Fibroblast of villous mesenchyme (primary cell): ENCODE results near the gene SPDYE4. TPM values are rescaled to one million over a fixed set of nuclear protein-coding genes. Genes with fewer than 3 reads are reported as not detected.

Source experiments
- total RNA-seq: library from RNA; depleted of rRNA; stranded (reverse); fragments of >200 nt; gene quantifications from 2 replicates; pipeline ENCODE4 v1.2.3, GENCODE V29; 2012

SPDYE4 gene
- total RNA-seq, 1 donor = not detected

Other genes with a start within 250 kb of the SPDYE4 start
- gene MYH10, start 127.8 kb downstream of the SPDYE4 start, total RNA-seq = 94.1 and 99.2 TPM in 2 replicates
- gene CCDC42, start 13.7 kb downstream of the SPDYE4 start, total RNA-seq = not detected in 2 replicates
- gene MFSD6L, start 40.8 kb upstream of the SPDYE4 start, total RNA-seq = not detected in 2 replicates
- not detected in 2 replicates for gene PIK3R6, start 109.1 kb upstream of the SPDYE4 start, total RNA-seq
- gene PIK3R5, start 207.2 kb upstream of the SPDYE4 start, total RNA-seq = under 0.01 TPM in 1 of 2 replicates, not detected in the other